ENCODE data around the gene NNT. TPM values are rescaled to one million over a fixed set of nuclear protein-coding genes. Genes with fewer than 3 reads are reported as not detected.

NNT gene
- total RNA-seq, 1 donor from 2014 or later, result 32.9 TPM

GRCh38 chr5:43604699-43605098 lies 1.7 kb downstream of the NNT start:
- no peak for TF ChIP-seq CTCF (IDR thresholded peaks at IDR 0.05; ENCODE audit: insufficient read depth, low read length, severe bottlenecking)
- Histone ChIP-seq H3K27me3 (ENCODE audit: control insufficient read depth, insufficient read depth, low read length) (no peaks in the 10 kb centered on the region), H3K36me3 (ENCODE audit: control insufficient read depth, insufficient read depth, low read length) (no peaks in the 10 kb centered on the region), H3K4me3 (ENCODE audit: low read depth, low read length) (no peak overlapping the region)
- DNase-seq (ENCODE audit: low read depth) (no peak), FAIRE-seq (no peak)

- no peak for TF ChIP-seq CTCF (IDR thresholded peaks at IDR 0.05; ENCODE audit: insufficient read depth, low read length, severe bottlenecking)
- Histone ChIP-seq H3K27me3 (ENCODE audit: control insufficient read depth, insufficient read depth, low read length) (no peaks in the 10 kb centered on the region), H3K4me3 (ENCODE audit: low read depth, low read length) (no peak overlapping the region), H3K36me3 (ENCODE audit: control insufficient read depth, insufficient read depth, low read length) (no peaks in the 10 kb centered on the region)
- DNase-seq (ENCODE audit: low read depth), result peak; percentile 74
- no peak for FAIRE-seq
Observed at GRCh38 chr5:43606351-43606750, 3.4 kb downstream of the NNT start.

- Histone ChIP-seq H3K4me3 (ENCODE audit: low read depth, low read length) (no peak overlapping the region), H3K27me3 (ENCODE audit: control insufficient read depth, insufficient read depth, low read length) (no peaks in the 10 kb centered on the region), H3K36me3 (ENCODE audit: control insufficient read depth, insufficient read depth, low read length) (no peaks in the 10 kb centered on the region)
- no peak for TF ChIP-seq CTCF (IDR thresholded peaks at IDR 0.05; ENCODE audit: insufficient read depth, low read length, severe bottlenecking)
- DNase-seq (ENCODE audit: low read depth) (no peak), FAIRE-seq (no peak)
Observed at GRCh38 chr5:43608406-43608805, 5.4 kb downstream of the NNT start.

- no peak for FAIRE-seq
- TF ChIP-seq CTCF (IDR thresholded peaks at IDR 0.05; ENCODE audit: insufficient read depth, low read length, severe bottlenecking), result peak; percentile 26
- H3K4me3 ChIP-seq (ENCODE audit: low read depth, low read length), result no peak overlapping the region
Observed at GRCh38 chr5:43609752-43610151, 6.8 kb downstream of the NNT start.

GRCh38 chr5:43613370-43613769 lies 10.4 kb downstream of the NNT start:
- H3K36me3 ChIP-seq (ENCODE audit: control insufficient read depth, insufficient read depth, low read length), result peaks cover 1% of the 10 kb centered on the region
- FAIRE-seq, result no peak
- no peak for DNase-seq (ENCODE audit: low read depth)
- H3K27me3 ChIP-seq (ENCODE audit: control insufficient read depth, insufficient read depth, low read length), result no peaks in the 10 kb centered on the region
- TF ChIP-seq CTCF (IDR thresholded peaks at IDR 0.05; ENCODE audit: insufficient read depth, low read length, severe bottlenecking), result no peak
- no peak overlapping the region for H3K4me3 ChIP-seq (ENCODE audit: low read depth, low read length)

More at GRCh38 chr5:43609752-43610151, 6.8 kb downstream of the NNT start:
- Histone ChIP-seq H3K36me3 (ENCODE audit: control insufficient read depth, insufficient read depth, low read length) (no peaks in the 10 kb centered on the region), H3K27me3 (ENCODE audit: control insufficient read depth, insufficient read depth, low read length) (no peaks in the 10 kb centered on the region)
- DNase-seq (ENCODE audit: low read depth), result no peak

GRCh38 chr5:43615445-43616184 lies 12.6 kb downstream of the NNT start:
- Histone ChIP-seq H3K27me3 (ENCODE audit: control insufficient read depth, insufficient read depth, low read length) (no peaks in the 10 kb centered on the region), H3K36me3 (ENCODE audit: control insufficient read depth, insufficient read depth, low read length) (peaks cover 1% of the 10 kb centered on the region), H3K4me3 (ENCODE audit: low read depth, low read length) (no peak overlapping the region)
- DNase-seq (ENCODE audit: low read depth), result no peak
- no peak for FAIRE-seq
- TF ChIP-seq CTCF (IDR thresholded peaks at IDR 0.05; ENCODE audit: insufficient read depth, low read length, severe bottlenecking), result no peak

Measured in bronchial epithelial cell (primary cell).